ENCODE measurements around the gene SMIM44.

SMIM44 gene

GRCh38 chr19:3476830-3477229 lies 6.4 kb downstream of the SMIM44 start:
- Histone ChIP-seq H2AFZ (ENCODE audit: low read length) (no peak overlapping the region), H3K9me3 (ENCODE audit: low read length) (no peaks in the 10 kb centered on the region), H3K4me3 (ENCODE audit: low read depth, low read length, poor library complexity, severe bottlenecking) (no peak overlapping the region), H3K4me2 (ENCODE audit: low read length) (no peak overlapping the region), H4K20me1 (ENCODE audit: insufficient read depth, low read length) (no peaks in the 10 kb centered on the region), H3K4me1 (ENCODE audit: insufficient read depth, low read length, severe bottlenecking) (peaks cover 23% of the 10 kb centered on the region), H3K27me3 (ENCODE audit: insufficient read depth, low read length) (no peaks in the 10 kb centered on the region), H3F3A (ENCODE audit: insufficient read depth, low read length) (no peaks in the 10 kb centered on the region), H3K79me2 (ENCODE audit: insufficient read depth, low read length) (no peaks in the 10 kb centered on the region), H3K36me3 (ENCODE audit: insufficient read depth, low read length) (no peaks in the 10 kb centered on the region), H3K9ac (ENCODE audit: low read length) (no peak overlapping the region), H3K9me2 (ENCODE audit: low read depth, low read length) (no peaks in the 10 kb centered on the region), H3K27ac (ENCODE audit: low read depth, low read length, poor library complexity, severe bottlenecking) (no peak overlapping the region)
- TF ChIP-seq EZH2 (IDR thresholded peaks at IDR 0.05; ENCODE audit: borderline replicate concordance, low read length) = no peak
- no peak for TF ChIP-seq CTCF (IDR thresholded peaks at IDR 0.05; ENCODE audit: low read length)

GRCh38 chr19:3475449-3475848 lies 7.8 kb downstream of the SMIM44 start:
- Histone ChIP-seq H3K9me3 (ENCODE audit: low read length) (no peaks in the 10 kb centered on the region), H3K27ac (ENCODE audit: low read depth, low read length, poor library complexity, severe bottlenecking) (no peak overlapping the region), H4K20me1 (ENCODE audit: insufficient read depth, low read length) (no peaks in the 10 kb centered on the region), H3K4me3 (ENCODE audit: low read depth, low read length, poor library complexity, severe bottlenecking) (no peak overlapping the region), H3F3A (ENCODE audit: insufficient read depth, low read length) (no peaks in the 10 kb centered on the region), H3K27me3 (ENCODE audit: insufficient read depth, low read length) (no peaks in the 10 kb centered on the region), H3K36me3 (ENCODE audit: insufficient read depth, low read length) (no peaks in the 10 kb centered on the region), H3K9ac (ENCODE audit: low read length) (no peak overlapping the region), H3K4me1 (ENCODE audit: insufficient read depth, low read length, severe bottlenecking) (peaks cover 9% of the 10 kb centered on the region), H3K4me2 (ENCODE audit: low read length) (no peak overlapping the region), H2AFZ (ENCODE audit: low read length) (no peak overlapping the region), H3K9me2 (ENCODE audit: low read depth, low read length) (no peaks in the 10 kb centered on the region), H3K79me2 (ENCODE audit: insufficient read depth, low read length) (no peaks in the 10 kb centered on the region)
- TF ChIP-seq CTCF (IDR thresholded peaks at IDR 0.05; ENCODE audit: low read length) (no peak), EZH2 (IDR thresholded peaks at IDR 0.05; ENCODE audit: borderline replicate concordance, low read length) (no peak)

- no peaks in the 10 kb centered on the region for H3K9me3 ChIP-seq (ENCODE audit: low read length)
- no peak overlapping the region for H3K27ac ChIP-seq (ENCODE audit: low read depth, low read length, poor library complexity, severe bottlenecking)
- H3K4me3 ChIP-seq (ENCODE audit: low read depth, low read length, poor library complexity, severe bottlenecking) = no peak overlapping the region
- H3K27me3 ChIP-seq (ENCODE audit: insufficient read depth, low read length) = no peaks in the 10 kb centered on the region
- H3K9ac ChIP-seq (ENCODE audit: low read length) = no peak overlapping the region
- no peaks in the 10 kb centered on the region for H3F3A ChIP-seq (ENCODE audit: insufficient read depth, low read length)
- H3K4me2 ChIP-seq (ENCODE audit: low read length) = no peak overlapping the region
- TF ChIP-seq EZH2 (IDR thresholded peaks at IDR 0.05; ENCODE audit: borderline replicate concordance, low read length) (no peak), CTCF (IDR thresholded peaks at IDR 0.05; ENCODE audit: low read length) (no peak)
- no peaks in the 10 kb centered on the region for H3K9me2 ChIP-seq (ENCODE audit: low read depth, low read length)
- H3K79me2 ChIP-seq (ENCODE audit: insufficient read depth, low read length) = no peaks in the 10 kb centered on the region
- peaks cover 4% of the 10 kb centered on the region for H3K4me1 ChIP-seq (ENCODE audit: insufficient read depth, low read length, severe bottlenecking)
- no peaks in the 10 kb centered on the region for H4K20me1 ChIP-seq (ENCODE audit: insufficient read depth, low read length)
- no peaks in the 10 kb centered on the region for H3K36me3 ChIP-seq (ENCODE audit: insufficient read depth, low read length)
- no peak overlapping the region for H2AFZ ChIP-seq (ENCODE audit: low read length)
Measured at GRCh38 chr19:3474614-3475013, 8.6 kb downstream of the SMIM44 start.

Measured in OCI-LY1 (cell line).